Fibroblast of skin of abdomen (primary cell): ENCODE measurements around the gene GOLGA3.
"Not testable (repeated sequence)": the region's sequence is repeated elsewhere in the genome, so short reads cannot be mapped to it uniquely, and the experiment has no call there.

Experiments
- DNase-seq: peaks from one replicate; pipeline ENCODE4 v3.0.0-alpha.2; 2013

GOLGA3 gene

DNA sequence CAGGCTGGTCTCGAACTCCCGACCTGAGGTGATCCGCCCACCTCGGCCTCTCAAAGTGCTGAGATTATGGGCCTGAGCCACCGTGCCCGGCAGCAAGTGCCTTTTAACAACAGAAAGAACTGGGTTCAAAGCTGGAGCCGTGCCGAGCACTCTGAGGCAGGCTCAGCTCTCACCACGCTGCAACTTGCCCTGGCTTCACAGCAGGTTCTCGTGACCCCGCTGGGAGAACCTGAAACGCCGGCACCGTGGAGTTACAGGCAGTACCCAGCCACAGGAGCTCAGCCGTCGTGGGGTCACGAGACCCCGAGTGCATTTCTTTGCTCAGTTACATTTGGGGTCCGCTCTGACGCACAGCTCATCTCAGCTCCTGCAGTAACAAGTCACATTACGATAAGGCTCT lies 14.4 kb downstream of the GOLGA3 start:
- no peak for DNase-seq

DNA sequence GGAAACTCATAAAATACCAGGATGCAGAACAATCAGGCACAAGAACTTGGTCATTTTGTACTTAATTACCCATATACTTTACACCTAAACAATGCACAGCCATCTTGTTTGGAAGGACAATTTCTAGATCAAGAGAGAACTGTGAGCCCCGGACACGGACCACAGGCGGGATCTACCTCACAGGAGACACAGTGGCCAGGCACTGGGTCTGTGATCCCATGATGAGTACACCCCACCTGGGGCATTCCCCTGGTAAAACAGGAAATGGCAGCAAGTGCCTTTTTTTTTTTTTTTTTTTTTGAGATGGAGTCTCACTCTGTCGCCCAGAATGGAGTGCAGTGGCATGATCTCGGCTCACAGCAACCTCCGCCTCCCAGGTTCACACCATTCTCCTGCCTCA lies 15.2 kb downstream of the GOLGA3 start:
- no peak for DNase-seq

DNA sequence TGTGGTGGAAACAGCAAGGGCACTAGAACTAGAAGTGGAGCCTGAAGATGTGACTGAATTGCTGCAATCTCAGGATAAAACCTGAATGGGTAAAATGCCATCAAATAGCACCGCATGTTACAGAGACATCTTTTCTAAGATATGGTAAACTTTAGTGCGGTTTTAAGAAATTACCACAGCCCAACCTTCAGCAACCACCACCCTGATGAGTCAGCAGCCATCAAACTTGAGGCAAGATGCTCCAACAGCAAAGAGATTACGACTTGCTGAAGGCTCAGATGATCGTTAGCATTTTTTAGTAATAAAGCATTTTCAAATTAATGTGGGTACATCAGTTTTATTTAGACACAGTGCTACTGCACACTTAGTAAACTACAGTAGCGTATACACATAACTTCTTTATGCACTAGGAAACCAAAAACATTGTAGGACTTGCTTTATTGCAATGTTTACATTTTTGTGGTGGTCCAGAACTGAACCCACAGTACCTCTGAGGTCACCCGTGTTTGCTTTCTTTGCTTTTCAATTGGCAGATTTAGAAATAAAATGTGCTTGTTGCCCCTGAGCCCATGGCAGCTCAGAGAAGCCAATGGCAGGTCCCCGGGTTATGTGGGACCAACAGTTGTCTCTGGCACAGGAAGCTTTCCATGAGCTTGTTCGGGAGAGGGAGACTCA lies 15.9 kb downstream of the GOLGA3 start:
- no peak for DNase-seq

DNA sequence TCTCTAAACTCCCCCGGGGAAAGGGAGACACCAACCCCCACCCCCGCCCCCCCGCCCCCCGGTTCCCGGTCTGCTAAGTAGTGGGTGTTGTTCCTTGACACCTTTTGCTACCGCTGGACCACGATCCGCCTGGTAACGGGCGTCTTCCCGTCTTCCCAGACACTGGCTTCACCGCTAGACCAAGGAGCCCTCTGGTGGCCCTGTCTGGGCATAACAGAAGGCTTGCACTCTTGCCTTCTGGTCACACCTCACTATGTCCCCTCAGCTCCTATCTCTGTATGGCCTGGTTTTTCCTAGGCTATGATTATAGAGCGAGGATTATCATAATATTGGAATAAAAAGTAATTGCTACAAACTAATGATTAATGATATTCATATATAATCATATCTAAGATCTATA lies 19.3 kb downstream of the GOLGA3 start:
- DNase-seq: peak; percentile 23

DNA sequence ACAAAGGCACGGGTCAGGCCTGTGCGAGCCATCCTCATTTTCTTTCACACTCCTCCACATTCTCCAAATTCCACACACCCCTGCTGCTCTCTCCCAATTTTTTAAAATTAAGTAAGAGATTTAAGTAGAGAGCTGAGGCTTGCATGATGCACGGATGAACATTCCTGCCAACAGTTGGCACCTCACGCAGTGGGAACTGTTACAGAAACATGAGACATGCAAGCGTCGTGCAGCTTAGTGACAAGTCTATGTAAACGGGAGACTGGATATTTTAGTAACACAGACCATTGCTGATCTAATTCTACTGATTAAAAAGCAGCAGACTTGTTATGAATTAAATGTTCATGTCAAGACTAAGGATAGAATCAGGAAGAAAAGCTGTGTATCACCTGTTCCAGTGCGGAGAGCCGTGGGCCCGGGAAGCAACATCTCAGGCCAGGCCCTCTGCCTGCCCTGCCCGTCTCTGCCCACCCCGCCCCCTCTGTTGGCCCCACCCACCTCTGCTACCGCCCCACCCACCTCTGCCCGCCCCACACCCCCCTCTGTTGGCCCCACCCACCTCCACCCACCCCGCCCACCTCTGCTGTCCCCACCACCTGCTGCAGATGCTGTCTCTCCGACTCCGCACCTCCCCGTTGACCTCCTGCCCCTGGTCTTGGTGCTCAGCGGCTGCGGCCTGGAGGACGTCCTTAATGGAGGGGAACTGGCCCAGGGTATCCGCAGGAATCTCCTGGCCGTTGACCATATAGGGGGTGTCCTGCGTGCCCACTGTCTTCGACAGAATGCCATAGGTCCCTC lies 21.2 kb downstream of the GOLGA3 start:
- no peak for DNase-seq

DNA sequence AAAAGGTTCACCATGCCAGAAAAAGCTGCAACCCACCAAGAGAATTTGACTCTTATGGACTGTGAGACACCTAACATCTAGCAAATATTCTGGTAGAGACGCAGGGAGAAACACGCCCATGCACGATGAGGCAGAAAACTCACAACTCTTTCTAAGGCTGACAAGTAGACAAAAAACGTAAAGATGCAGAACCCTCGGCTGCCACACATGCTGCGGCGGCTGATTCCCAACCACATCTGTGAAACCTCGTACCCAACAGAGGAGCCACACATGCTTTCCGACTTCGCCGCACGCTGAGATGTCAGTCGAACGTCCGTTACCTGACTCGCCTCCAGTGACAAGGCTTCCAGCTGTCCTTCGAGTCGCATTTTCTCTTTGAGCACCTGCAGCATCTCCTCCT lies 21.8 kb downstream of the GOLGA3 start:
- no peak for DNase-seq

DNA sequence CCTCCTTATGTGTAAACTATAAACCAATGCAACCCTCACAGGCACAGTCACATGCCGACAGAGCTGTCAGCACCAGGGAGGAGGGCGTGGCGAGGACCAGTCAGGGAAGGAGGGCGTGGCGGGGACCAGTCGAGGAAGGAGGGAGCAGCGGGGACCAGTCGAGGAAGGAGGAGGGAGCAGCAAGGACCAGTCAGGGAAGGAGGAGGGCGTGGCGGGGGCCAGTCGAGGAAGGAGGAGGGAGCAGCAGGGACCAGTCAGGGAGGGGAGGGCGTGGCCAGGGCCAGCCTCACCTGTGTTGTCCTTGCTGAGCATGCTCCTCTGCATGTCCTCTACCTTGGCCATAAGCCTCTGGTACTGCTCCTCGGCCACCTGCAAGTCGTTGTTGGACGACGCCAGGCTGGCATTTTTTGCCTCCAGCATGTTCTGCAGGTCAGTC lies 24.2 kb downstream of the GOLGA3 start:
- no peak for DNase-seq

DNA sequence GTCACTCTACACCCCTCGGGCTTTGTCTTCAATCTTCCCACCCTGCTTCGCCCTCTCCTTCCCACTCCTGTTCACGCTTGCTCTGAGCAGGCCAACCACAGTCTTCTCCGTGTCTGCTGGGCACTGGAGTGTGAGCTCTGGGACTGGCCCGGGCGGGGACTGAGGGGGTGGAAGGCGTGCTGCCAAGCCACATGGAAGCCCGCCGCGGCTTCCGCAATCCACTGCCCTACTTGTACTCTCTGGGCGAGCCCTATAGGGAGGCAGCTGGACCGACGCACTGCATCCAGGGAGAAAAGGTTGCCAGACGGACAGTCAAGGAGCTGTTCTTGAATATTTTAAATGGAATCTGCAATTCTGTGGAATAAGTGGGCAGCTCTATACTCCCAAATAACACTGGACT lies 24.8 kb downstream of the GOLGA3 start:
- no peak for DNase-seq

DNA sequence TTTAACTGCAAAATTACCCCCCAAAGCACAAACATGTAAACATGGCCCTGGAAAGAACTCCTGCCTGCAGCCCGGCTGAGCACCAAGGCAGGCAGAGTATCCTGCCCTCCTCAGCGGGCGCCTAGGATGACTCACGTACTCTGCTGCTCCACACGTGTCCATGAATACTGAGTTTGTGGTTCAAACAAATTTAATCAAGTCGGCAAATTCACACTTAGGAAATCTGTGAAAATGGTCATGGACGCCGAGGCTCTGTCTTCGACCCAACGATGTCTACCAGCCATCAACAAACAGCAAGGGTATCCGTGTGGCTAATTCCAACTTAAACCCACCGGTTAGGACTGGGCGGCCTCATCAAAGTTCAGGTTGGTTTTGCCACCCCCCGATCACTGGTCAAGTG lies 25.5 kb downstream of the GOLGA3 start:
- no peak for DNase-seq

DNA sequence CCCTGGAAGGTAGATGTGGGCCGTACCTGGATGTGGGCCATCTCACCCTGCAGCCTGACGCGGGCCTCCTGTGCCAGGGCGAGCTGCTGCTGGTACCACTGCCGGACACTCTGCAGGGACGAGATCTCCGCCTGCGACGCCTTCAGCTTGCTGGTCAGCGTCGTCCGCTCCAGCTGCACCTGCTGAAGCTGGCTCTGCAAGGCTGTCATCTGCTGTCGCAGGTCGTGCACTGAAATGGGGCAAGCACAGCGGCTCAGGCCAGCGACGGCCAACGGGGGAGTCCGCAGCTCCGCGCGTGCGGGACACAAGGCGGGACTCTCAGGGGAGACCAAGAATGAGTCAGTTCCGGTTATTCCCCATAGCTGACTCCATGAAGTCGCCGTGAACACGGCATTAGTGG lies 26.9 kb downstream of the GOLGA3 start:
- no peak for DNase-seq

DNA sequence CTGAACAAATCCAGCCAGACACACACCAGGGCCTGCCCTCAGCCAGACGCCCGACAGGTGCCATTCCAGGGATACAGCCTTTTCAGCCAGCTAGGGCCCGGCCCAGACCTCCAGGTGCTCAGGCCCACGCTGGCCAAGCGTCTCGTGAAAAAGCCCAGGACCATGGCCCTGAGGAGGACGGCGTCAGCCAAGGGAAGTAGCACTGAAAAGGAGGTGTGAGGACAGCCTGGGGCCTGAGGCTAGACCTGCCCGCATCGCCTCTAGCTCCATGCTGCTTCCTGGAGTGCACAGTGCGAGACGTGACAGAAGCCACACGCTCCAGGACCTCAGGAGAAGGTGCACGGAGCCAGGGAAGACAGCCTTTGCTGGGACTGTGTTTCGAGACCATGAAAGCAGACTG lies 29.8 kb downstream of the GOLGA3 start:
- no peak for DNase-seq

DNA sequence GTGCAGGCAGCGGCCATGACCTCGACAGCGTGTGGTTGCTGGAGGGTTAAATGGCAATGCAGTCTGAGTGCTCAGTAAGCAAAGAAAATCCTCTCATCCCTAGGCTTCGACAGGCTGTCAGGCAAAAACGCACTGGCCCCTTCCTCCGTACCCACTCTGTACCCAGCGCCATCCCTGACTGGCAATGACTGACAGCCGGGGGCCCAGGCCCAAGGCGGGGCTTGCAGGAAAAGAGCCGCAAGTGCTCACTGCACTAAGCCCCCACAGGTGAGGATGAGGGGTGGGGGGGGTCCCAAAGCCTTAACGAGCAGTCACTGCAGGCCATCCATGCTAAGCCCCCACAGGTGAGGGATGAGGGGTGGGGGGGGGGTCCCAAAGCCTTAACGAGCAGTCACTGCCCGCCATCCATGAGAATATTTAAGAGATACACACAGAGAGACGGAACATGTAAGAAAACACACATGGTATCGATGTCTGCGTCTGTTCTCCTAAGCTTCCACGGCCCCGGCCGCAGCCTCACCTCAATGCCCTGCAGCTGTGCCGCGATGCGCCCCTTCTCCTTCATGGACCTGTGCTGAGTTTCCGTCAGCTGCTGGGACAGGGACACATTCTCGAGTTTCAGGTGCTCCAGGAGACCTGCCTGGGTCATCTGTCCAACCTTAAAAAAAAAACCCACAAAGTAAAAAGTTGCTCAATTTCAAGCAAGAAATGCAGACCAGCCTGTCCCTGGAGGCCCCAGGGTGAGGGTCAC lies 30.7 kb downstream of the GOLGA3 start:
- DNase-seq: no peak

DNA sequence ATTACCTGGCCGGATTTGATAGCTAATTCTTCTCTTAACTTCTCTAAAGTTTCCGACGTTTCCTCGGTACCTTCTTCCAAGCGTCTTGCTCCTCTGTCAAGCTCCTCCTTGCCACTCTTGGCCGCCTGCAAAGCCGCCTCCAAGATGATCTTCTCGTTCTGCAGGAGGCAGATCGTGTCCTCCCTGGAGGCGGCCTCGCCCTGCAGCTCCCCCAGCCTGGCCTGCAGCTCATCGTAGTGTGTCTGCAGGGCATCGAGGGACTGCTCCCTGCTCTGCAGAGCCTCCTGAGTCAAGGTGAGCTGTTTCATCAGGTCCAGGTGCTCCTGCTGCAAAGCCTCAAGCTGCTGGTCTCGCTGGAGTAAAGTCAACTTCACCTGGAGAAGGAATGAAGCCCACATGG lies 32.8 kb downstream of the GOLGA3 start:
- no peak for DNase-seq

DNA sequence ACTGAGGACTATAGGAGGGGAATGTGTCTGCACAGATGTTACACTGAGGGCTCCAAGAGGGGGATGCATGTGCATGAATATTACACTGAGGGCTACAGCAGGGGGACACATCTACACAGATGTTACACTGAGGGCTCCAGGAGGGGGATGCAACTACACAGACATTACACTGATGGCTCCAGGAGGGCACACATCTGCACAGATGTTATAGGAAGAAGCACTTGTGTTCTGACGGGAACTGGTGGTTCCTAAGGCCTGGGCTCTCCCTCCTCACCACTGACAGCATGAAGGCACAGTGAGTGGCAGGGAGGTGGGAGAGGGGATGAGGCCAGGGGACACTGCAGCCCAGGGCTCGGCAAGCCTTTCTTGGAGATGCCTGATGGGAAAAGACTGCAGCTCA lies 36.7 kb downstream of the GOLGA3 start:
- not testable (repeated sequence) for DNase-seq

DNA sequence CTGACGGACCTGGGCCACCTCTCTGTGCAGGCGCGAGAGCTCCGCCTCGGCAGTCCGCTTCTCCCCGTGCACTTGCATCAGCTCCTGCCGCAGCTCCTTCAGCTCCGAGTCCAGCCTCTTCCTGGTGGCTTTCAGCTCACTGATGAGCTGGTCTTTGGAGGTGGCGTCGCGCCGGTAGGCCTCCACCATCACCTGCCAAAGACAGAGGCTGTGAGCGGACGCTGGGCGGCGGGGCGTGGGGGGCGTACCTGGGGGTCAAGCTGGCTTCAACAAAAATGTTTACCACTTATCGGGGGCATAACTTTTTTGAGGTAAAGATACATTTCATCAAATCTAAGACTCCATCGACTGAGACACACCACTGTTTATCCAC lies 39.6 kb downstream of the GOLGA3 start:
- DNase-seq: no peak

DNA sequence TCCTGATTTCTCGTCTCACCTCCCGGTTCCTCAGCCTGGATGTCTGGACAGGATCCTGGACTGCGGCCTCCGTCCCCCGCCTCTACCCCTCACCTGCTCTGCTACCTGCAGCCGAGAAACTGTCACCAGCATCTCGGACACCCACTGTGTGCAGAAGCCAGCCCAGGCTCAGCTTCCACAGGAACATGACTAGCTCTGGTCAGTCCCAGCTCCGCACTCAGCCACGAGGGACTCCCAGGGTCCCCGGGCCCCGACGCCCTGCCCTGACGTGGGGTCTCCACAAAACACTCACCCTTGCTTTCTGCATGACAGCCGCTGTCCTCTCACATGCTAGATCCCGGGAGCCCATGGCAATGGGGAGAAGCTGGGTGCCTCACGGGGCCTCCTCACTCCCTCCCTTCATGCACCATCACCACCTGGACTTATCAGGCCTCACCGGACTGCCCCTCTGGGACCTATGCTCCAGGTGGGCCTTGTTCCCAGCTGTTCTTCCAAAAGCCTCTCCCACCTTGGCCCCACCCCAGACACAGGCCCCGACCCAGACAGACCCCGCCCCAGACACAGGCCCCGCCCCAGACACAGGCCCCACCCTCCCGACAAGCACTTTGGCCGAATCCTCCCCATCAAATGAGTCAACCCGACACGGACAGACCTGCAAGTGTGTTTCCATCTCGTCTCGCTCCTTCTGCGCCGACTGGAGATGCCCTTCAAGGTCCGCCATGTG lies 40.1 kb downstream of the GOLGA3 start:
- DNase-seq: no peak

DNA sequence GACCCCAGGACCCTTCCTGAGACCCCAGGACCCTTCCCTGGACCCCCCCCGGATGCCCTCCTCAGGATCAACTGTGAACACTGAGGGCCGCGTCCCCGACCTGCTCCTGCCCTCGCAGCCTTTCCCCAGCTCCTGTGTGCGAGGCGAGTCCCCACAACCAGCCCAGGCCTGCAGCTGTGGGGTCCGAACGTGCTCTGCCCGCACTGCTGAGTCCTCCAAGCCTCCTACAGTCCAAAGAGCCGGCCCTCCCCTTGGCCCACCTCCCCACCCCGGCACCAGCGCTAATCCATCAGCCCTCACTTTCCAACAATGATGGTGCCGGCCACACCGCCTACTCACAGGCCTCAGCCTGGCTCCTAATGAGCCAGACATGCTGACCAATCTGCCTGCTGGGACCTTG lies 40.8 kb downstream of the GOLGA3 start:
- no peak for DNase-seq

DNA sequence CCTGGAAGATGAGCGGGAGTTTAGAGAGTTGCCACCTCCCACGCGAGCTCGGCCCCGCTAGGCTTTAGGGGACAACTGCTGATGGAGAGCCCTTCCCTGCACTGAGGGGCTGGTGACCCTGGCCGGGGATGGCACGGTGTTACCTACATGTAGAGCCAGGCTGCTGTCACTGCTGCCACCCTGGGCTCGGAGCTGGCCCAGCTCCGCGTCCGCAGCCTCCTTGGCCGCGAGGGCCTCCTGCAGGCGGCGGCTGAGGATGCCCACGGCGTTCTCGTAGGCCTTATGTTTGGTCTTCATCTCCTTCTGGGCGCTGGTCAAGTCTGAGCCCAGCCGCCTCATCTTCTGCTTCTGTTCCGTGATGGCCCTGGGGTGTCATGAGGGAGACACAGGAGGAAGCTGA lies 42.5 kb downstream of the GOLGA3 start:
- DNase-seq: no peak

DNA sequence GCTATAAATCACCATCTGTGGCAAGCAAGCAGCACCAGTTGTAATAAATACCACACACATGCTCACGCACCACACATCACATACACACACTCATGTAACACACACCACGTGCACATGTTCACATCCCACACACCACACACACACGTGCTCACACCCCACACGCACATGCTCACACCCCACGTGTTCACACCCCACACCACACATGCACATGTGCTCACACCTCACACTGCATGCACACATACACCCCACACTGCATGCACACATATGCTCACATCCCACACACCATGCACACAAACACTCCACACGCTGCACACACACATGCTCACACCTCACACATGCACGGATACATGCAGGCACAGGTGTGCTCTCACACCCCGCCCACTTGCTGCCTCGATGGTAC lies 44.1 kb downstream of the GOLGA3 start:
- no peak for DNase-seq

DNA sequence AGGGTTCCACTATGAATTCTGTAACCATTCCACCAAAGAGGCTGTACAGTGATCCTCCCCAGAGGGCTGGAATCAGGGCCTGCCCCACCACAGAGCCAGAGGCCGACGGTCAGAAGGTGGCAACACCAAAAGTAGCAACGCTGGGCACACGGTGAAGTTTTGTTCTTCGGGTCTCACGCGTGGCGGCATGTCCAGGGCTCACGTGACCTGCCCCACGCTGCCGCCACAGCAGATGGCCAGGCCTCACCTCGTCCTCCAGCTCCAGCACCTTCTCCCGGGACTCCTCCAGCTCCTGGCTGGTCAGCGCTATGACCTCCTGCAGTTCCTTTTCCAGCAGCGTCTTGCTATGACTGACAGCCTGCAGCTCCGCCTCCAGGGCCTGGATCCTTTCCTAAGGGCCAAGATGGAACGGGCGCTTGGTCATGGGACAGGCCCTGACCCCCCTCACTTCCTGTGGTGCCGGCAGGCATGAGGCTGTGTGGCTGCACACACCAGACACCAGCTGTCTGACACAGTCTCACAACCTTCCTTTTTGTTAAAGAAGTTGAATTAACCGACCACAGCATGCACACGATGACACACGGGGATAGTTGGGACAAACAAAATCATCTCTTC lies 44.6 kb downstream of the GOLGA3 start:
- DNase-seq: no peak

DNA sequence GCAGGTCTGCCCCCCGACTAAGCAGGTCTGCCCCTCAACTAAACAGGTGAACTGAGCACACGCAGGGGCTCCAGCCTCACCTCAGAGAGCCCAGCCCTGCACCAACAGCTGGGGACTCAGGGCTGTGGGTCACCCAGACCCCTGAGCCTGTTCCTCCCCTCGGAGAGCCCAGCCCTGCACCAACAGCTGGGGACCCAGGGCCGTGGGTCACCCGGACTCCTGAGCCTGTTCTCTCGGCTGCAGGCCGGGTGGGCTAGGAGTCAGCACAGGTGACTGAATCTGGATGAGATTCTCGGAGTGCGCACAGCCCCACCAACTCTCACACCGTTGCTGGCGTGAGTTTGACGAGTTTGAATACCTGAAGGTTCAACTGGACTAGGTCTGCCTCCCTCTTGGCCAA lies 46.7 kb downstream of the GOLGA3 start:
- no peak for DNase-seq

DNA sequence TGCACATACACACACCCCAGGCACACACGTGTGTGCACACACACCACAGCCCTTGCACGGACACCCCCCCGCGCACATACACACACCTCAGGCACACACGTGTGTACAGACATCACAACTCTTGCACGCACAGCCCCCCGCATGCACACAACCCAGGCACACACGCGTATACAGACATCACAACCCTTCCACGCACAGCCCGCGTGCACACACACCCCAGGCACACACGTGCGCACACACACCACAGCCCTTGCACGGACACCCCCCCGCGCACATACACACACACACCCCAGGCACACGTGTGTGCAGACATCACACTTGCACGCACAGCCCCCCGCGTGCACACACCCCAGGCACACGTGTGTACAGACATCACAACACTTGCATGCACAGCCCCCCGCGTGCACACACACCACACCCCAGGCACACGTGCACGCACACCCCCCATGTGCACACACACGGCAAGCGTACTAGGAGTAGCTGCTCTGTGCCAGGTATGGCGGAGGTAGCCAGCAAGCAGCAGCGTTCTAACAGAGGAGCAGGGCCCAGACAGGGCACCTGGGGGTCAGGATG lies 48.8 kb downstream of the GOLGA3 start:
- DNase-seq: no peak
